ENCODE results near the gene DGCR8.
"Not testable (repeated sequence)": the region's sequence is repeated elsewhere in the genome, so short reads cannot be mapped to it uniquely, and the experiment has no call there.

DGCR8 gene

GRCh38 chr22:20158391-20159036 lies 78.5 kb downstream of the DGCR8 start:
- DNase-seq, result no peak

- DNase-seq, result no peak
Observed at GRCh38 chr22:20159076-20159475, 79.0 kb downstream of the DGCR8 start.

- DNase-seq, result not testable (repeated sequence)
Observed at GRCh38 chr22:20159531-20159930, 79.5 kb downstream of the DGCR8 start.

GRCh38 chr22:20160041-20160440 lies 80.0 kb downstream of the DGCR8 start:
- no peak for DNase-seq

All from stimulated activated CD4-positive, alpha-beta T cell treated with anti-CD3 and anti-CD28 coated beads, Interleukin-4, amount 100 ng/mL, for 24 hours (primary cell).